Loucy (cell line): Measurements from ENCODE around the gene DNAH9.

Source experiments
- EZH2phosphoT487 ChIP-seq: fragments of 200-600 bp; IDR thresholded peaks from 2 replicates; pipeline ENCODE4 v1.6.1; 2018; ENCODE audit warnings: antibody characterized with exemption, mild to moderate bottlenecking, moderate library complexity, borderline replicate concordance
- TF ChIP-seq, protein P1 (sequence below): fragments of 200-600 bp; sonication (generic); conservative IDR thresholded peaks from 2 replicates; pipeline ENCODE4 v1.5.1; 2014; ENCODE audit warnings: mild to moderate bottlenecking, antibody characterized with exemption, low read length

DNA sequence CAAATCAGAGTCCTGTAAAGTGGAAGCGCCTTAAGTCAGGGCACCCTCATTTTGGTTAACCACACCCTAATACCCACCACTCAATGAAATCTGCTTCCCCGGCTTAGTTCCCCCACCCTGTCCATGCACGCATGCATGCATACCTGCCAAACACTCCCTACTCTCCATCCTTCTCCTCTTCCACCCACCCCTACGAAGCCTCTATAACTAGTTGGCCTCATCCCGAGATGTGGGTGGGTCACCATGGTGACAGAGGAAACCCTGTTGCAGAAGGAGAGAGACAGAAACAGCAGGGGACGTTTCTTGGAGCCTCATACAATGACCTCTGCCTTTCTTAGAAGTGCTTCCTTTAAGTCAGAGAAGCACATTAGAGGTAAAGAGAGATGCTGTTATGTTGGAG, 46.8 kb upstream of the DNAH9 start:
- TF ChIP-seq, protein P1, sequence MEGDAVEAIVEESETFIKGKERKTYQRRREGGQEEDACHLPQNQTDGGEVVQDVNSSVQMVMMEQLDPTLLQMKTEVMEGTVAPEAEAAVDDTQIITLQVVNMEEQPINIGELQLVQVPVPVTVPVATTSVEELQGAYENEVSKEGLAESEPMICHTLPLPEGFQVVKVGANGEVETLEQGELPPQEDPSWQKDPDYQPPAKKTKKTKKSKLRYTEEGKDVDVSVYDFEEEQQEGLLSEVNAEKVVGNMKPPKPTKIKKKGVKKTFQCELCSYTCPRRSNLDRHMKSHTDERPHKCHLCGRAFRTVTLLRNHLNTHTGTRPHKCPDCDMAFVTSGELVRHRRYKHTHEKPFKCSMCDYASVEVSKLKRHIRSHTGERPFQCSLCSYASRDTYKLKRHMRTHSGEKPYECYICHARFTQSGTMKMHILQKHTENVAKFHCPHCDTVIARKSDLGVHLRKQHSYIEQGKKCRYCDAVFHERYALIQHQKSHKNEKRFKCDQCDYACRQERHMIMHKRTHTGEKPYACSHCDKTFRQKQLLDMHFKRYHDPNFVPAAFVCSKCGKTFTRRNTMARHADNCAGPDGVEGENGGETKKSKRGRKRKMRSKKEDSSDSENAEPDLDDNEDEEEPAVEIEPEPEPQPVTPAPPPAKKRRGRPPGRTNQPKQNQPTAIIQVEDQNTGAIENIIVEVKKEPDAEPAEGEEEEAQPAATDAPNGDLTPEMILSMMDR = no peak
- no peak for TF ChIP-seq EZH2phosphoT487
